BLaER1 (cell line): Measurements from ENCODE around the gene CHRNG.

Experiments
- H3K27ac ChIP-seq: shearing (Covaris generic); formaldehyde crosslinking; 2 replicates; pipeline ENCODE4 v1.8.1; 2022
- H3K27me3 ChIP-seq: shearing (Covaris generic); formaldehyde crosslinking; 2 replicates; pipeline ENCODE4 v1.8.1; 2022
- H3K36me3 ChIP-seq: shearing (Covaris generic); formaldehyde crosslinking; 2 replicates; pipeline ENCODE4 v1.8.1; 2022
- H3K4me1 ChIP-seq: shearing (Covaris generic); formaldehyde crosslinking; 2 replicates; pipeline ENCODE4 v1.8.1; 2022
- H3K4me2 ChIP-seq: shearing (Covaris generic); formaldehyde crosslinking; 2 replicates; pipeline ENCODE4 v1.8.1; 2022
- H3K4me3 ChIP-seq: shearing (Covaris generic); formaldehyde crosslinking; 2 replicates; pipeline ENCODE4 v1.8.1; 2022
- H3K9ac ChIP-seq: shearing (Covaris generic); formaldehyde crosslinking; 2 replicates; pipeline ENCODE4 v1.8.1; 2022
- H3K9me3 ChIP-seq: shearing (Covaris generic); formaldehyde crosslinking; 2 replicates; pipeline ENCODE4 v1.8.1; 2022
- H4K20me1 ChIP-seq: shearing (Covaris generic); formaldehyde crosslinking; 2 replicates; pipeline ENCODE4 v1.8.1; 2022
- Cebpa-rat ChIP-seq: shearing (Covaris generic); IDR thresholded peaks from 2 replicates; pipeline ENCODE4 v1.8.1; 2022

CHRNG gene, protein sequence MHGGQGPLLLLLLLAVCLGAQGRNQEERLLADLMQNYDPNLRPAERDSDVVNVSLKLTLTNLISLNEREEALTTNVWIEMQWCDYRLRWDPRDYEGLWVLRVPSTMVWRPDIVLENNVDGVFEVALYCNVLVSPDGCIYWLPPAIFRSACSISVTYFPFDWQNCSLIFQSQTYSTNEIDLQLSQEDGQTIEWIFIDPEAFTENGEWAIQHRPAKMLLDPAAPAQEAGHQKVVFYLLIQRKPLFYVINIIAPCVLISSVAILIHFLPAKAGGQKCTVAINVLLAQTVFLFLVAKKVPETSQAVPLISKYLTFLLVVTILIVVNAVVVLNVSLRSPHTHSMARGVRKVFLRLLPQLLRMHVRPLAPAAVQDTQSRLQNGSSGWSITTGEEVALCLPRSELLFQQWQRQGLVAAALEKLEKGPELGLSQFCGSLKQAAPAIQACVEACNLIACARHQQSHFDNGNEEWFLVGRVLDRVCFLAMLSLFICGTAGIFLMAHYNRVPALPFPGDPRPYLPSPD

DNA sequence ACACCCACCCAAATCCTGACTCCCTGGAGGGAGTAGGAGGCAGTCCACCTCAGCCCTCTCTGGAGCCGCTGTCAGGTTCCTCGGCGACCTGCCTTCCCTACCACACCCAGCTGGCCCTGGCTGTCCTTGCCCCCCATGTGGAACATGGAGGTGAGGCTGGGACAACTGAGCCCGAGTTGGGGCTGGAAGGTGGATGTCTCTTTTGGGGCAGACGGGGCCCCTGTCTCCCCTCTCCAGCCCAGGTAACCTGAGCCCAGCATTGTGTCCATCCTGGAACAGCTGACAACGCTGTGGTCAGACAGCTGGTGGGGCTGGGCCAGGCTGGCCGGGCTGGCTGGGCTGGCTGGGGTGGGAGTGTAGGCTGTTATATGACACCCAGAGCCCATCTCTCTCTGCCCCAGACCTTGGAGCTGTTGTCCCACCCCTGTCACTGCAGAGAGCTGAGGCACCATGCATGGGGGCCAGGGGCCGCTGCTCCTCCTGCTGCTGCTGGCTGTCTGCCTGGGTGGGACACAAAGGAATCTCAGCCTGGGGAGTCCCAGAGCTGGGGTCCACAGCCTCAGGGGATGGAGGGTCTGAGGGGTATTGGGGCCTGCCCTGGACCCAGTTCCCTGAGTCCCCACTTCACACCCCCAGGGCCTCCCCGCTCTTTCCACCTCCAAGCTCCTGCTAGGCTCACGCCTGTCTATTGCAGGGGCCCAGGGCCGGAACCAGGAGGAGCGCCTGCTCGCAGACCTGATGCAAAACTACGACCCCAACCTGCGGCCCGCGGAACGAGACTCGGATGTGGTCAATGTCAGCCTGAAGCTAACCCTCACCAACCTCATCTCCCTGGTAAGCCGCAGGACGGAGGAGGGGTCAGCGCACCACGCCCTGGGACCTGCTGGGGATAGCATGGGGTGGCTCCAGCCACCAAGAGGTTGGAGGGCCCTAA is at the start of gene CHRNG:
Gene CHRNG, plus strand, starts transcription at position 395 of the 934 bp plus-strand sequence. Its CDS starts 56 bp downstream, at position 451.
- no peak within 1 kb of the TSS for H3K4me3 ChIP-seq
- peaks cover 31% of the 10 kb centered on the region for H3K4me1 ChIP-seq

GRCh38 chr2:232490221-232491138 is 49.0 kb upstream of the CHRNG start:
- H3K27ac ChIP-seq = no peak overlapping the region
- H3K4me3 ChIP-seq = no peak overlapping the region
- peaks cover 22% of the 10 kb centered on the region for H3K4me1 ChIP-seq
- no peak overlapping the region for H3K4me2 ChIP-seq
- peaks cover 39% of the 10 kb centered on the region for H4K20me1 ChIP-seq
- no peak for TF ChIP-seq Cebpa-rat
- H3K36me3 ChIP-seq = no peaks in the 10 kb centered on the region
- H3K9me3 ChIP-seq = peaks cover 9% of the 10 kb centered on the region; the same call in 1 of the 2 replicates
- H3K27me3 ChIP-seq = peaks cover 49% of the 10 kb centered on the region
- no peak overlapping the region for H3K9ac ChIP-seq

More for the DNA sequence above, at the start of gene CHRNG:
- peaks cover 8% of the 10 kb centered on the region for H3K9me3 ChIP-seq
- 0 out of 2 replicates have a peak within 1 kb of the TSS, but pooled peaks have one; percentile 9 for H3K27ac ChIP-seq
- H3K9ac ChIP-seq = no peak within 1 kb of the TSS
- TF ChIP-seq Cebpa-rat = no peak
- H4K20me1 ChIP-seq = peaks cover 23% of the 10 kb centered on the region
- H3K36me3 ChIP-seq = peaks cover 19% of the 10 kb centered on the region
- no peaks in the 10 kb centered on the region for H3K27me3 ChIP-seq
- peak within 1 kb of the TSS; percentile 37; the same call in 1 of the 2 replicates for H3K4me2 ChIP-seq

- Histone ChIP-seq H3K27me3 (peaks cover 41% of the 10 kb centered on the region), H4K20me1 (peaks cover 31% of the 10 kb centered on the region), H3K4me1 (peaks cover 16% of the 10 kb centered on the region), H3K4me3 (no peak overlapping the region), H3K4me2 (no peak overlapping the region), H3K27ac (no peak overlapping the region), H3K36me3 (no peaks in the 10 kb centered on the region), H3K9ac (no peak overlapping the region), H3K9me3 (peaks cover 3% of the 10 kb centered on the region; the same call in 1 of the 2 replicates)
- no peak for TF ChIP-seq Cebpa-rat
Observed at GRCh38 chr2:232491139-232491780, 48.2 kb upstream of the CHRNG start.

- H3K4me2 ChIP-seq = no peak overlapping the region
- peaks cover 7% of the 10 kb centered on the region for H3K4me1 ChIP-seq
- peaks cover 30% of the 10 kb centered on the region for H3K27me3 ChIP-seq
- TF ChIP-seq Cebpa-rat = no peak
- peaks cover 20% of the 10 kb centered on the region for H4K20me1 ChIP-seq
- no peak overlapping the region for H3K27ac ChIP-seq
- H3K9me3 ChIP-seq = no peaks in the 10 kb centered on the region
- no peak overlapping the region for H3K9ac ChIP-seq
- H3K4me3 ChIP-seq = no peak overlapping the region
- no peaks in the 10 kb centered on the region for H3K36me3 ChIP-seq
Observed at GRCh38 chr2:232492236-232492848, 47.1 kb upstream of the CHRNG start.

GRCh38 chr2:232492963-232493700 is 46.4 kb upstream of the CHRNG start:
- peaks cover 22% of the 10 kb centered on the region for H3K27me3 ChIP-seq
- TF ChIP-seq Cebpa-rat = no peak
- no peak overlapping the region for H3K4me3 ChIP-seq
- no peaks in the 10 kb centered on the region for H3K36me3 ChIP-seq
- H3K9ac ChIP-seq = no peak overlapping the region
- H3K4me2 ChIP-seq = no peak overlapping the region
- peaks cover 12% of the 10 kb centered on the region for H4K20me1 ChIP-seq
- no peaks in the 10 kb centered on the region for H3K4me1 ChIP-seq
- no peaks in the 10 kb centered on the region for H3K9me3 ChIP-seq
- no peak overlapping the region for H3K27ac ChIP-seq

- Histone ChIP-seq H3K27me3 (peaks cover 15% of the 10 kb centered on the region), H3K4me3 (no peak overlapping the region), H3K27ac (no peak overlapping the region), H3K36me3 (no peaks in the 10 kb centered on the region), H3K4me2 (no peak overlapping the region), H3K9ac (no peak overlapping the region), H3K9me3 (no peaks in the 10 kb centered on the region), H3K4me1 (no peaks in the 10 kb centered on the region), H4K20me1 (peaks cover 5% of the 10 kb centered on the region; the same call in 1 of the 2 replicates)
- no peak for TF ChIP-seq Cebpa-rat
Observed at GRCh38 chr2:232493701-232494474, 45.6 kb upstream of the CHRNG start.

GRCh38 chr2:232494542-232494941 is 45.0 kb upstream of the CHRNG start:
- no peak for TF ChIP-seq Cebpa-rat
- H3K27ac ChIP-seq = no peak overlapping the region

More at GRCh38 chr2:232494542-232494941, 45.0 kb upstream of the CHRNG start:
- H3K4me2 ChIP-seq = no peak overlapping the region
- no peaks in the 10 kb centered on the region for H3K4me1 ChIP-seq
- no peaks in the 10 kb centered on the region for H3K36me3 ChIP-seq
- no peak overlapping the region for H3K4me3 ChIP-seq
- H3K9ac ChIP-seq = no peak overlapping the region
- peaks cover 8% of the 10 kb centered on the region for H3K27me3 ChIP-seq
- no peaks in the 10 kb centered on the region for H3K9me3 ChIP-seq
- no peaks in the 10 kb centered on the region; the same call in 1 of the 2 replicates for H4K20me1 ChIP-seq
